ENCODE data around the gene NR2C2. TPM values are rescaled to one million over a fixed set of nuclear protein-coding genes. Genes with fewer than 3 reads are reported as not detected.
A peak's percentile ranks its signal among the peaks of the same experiment; 100 is the strongest.

Gene NR2C2
- total RNA-seq, 1 donor from 2014 or later: 28.6 TPM

- no peak for DNase-seq (ENCODE audit: missing footprints)
- intact Hi-C loops (cut with DNase I): no loop called here
- ATAC-seq: no peak
Observed at GRCh38 chr3:15043408-15044171, 96.2 kb downstream of the NR2C2 start.

- no peak for ATAC-seq
- intact Hi-C loops (cut with DNase I): no loop called here
- no peak for DNase-seq (ENCODE audit: missing footprints)
Observed at GRCh38 chr3:15044326-15044725, 96.9 kb downstream of the NR2C2 start.

- intact Hi-C loops (cut with DNase I): loop anchor here (5.0 kb wide), 1 partner anchor 118 kb away; no protein-coding TSS in a partner anchor
- no peak for DNase-seq (ENCODE audit: missing footprints)
- ATAC-seq: peak; percentile 58
Observed at GRCh38 chr3:15045667-15046066, 98.3 kb downstream of the NR2C2 start.

GRCh38 chr3:15049584-15049983 is 102.2 kb downstream of the NR2C2 start:
- intact Hi-C loops (cut with DNase I): loop anchor here (5.0 kb wide), 1 partner anchor 122 kb away; no protein-coding TSS in a partner anchor
- DNase-seq (ENCODE audit: missing footprints): no peak
- no peak for ATAC-seq

GRCh38 chr3:15050405-15051092 is 103.2 kb downstream of the NR2C2 start:
- no peak for ATAC-seq
- intact Hi-C loops (cut with DNase I): no loop called here

GRCh38 chr3:15051531-15051930 is 104.1 kb downstream of the NR2C2 start:
- ATAC-seq: peak; percentile 35
- intact Hi-C loops (cut with DNase I): no loop called here
- no peak for DNase-seq (ENCODE audit: missing footprints)

More at GRCh38 chr3:15050405-15051092, 103.2 kb downstream of the NR2C2 start:
- no peak for DNase-seq (ENCODE audit: missing footprints)

GRCh38 chr3:15052335-15053242 is 105.2 kb downstream of the NR2C2 start:
- ATAC-seq (no peak), DNase-seq (ENCODE audit: missing footprints) (no peak)
- intact Hi-C loops (cut with DNase I): no loop called here

- intact Hi-C loops (cut with DNase I): no loop called here
- DNase-seq (ENCODE audit: missing footprints) (no peak), ATAC-seq (no peak)
Observed at GRCh38 chr3:15053541-15053940, 106.2 kb downstream of the NR2C2 start.

GRCh38 chr3:15055019-15055557 is 107.7 kb downstream of the NR2C2 start:
- DNase-seq (ENCODE audit: missing footprints) (no peak), ATAC-seq (no peak)
- intact Hi-C loops (cut with DNase I): no loop called here

GRCh38 chr3:15056676-15057404 is 109.5 kb downstream of the NR2C2 start:
- ATAC-seq (no peak), DNase-seq (ENCODE audit: missing footprints) (no peak)
- intact Hi-C loops (cut with DNase I): no loop called here

- DNase-seq (ENCODE audit: missing footprints) (no peak), ATAC-seq (no peak)
- intact Hi-C loops (cut with DNase I): no loop called here
Observed at GRCh38 chr3:15060029-15060428, 112.6 kb downstream of the NR2C2 start.

GRCh38 chr3:15063238-15063637 is 115.9 kb downstream of the NR2C2 start:
- DNase-seq (ENCODE audit: missing footprints) (no peak), ATAC-seq (peak; percentile 30)
- intact Hi-C loops (cut with DNase I): no loop called here

- ATAC-seq (peak; percentile 1), DNase-seq (ENCODE audit: missing footprints) (no peak)
- intact Hi-C loops (cut with DNase I): no loop called here
Observed at GRCh38 chr3:15063656-15064286, 116.4 kb downstream of the NR2C2 start.

- intact Hi-C loops (cut with DNase I): no loop called here
- DNase-seq (ENCODE audit: missing footprints): no peak
- ATAC-seq: peak; percentile 12
Observed at GRCh38 chr3:15064299-15064834, 117.0 kb downstream of the NR2C2 start.

GRCh38 chr3:15064835-15065549 is 117.6 kb downstream of the NR2C2 start, which contains the start of gene MRPS25:
MRPS25 (minus strand) TSS chr3:15065315; CDS start chr3:15065194, 121 bp downstream.
- peak; percentile 98 for DNase-seq (ENCODE audit: missing footprints)
- intact Hi-C loops (cut with DNase I): loop anchor here (1.0 kb wide), 2 partner anchors 118 to 414 kb away; partner anchors contain the start of genes CCDC174 and NR2C2
- ATAC-seq: peak; percentile 98

- intact Hi-C loops (cut with DNase I): loop anchor here (1.0 kb wide), 2 partner anchors 118 to 414 kb away; partner anchors contain the start of genes CCDC174 and NR2C2
- DNase-seq (ENCODE audit: missing footprints) (no peak), ATAC-seq (no peak)
Observed at GRCh38 chr3:15065550-15066007, 118.2 kb downstream of the NR2C2 start.

- no peak for ATAC-seq
- intact Hi-C loops (cut with DNase I): no loop called here
- DNase-seq (ENCODE audit: missing footprints): no peak
Observed at GRCh38 chr3:15066467-15066866, 119.1 kb downstream of the NR2C2 start.
